HepG2 (cell line): ENCODE results near the gene GINS2. TPM values are rescaled to one million over a fixed set of nuclear protein-coding genes. Genes with fewer than 3 reads are reported as not detected.
A peak's percentile ranks its signal among the peaks of the same experiment; 100 is the strongest.

ENCODE experiments used
- AGO2 ChIP-seq: fragments of 200-400 bp; formaldehyde crosslinking; optimal IDR thresholded peaks from 2 replicates; pipeline ENCODE3; 2017; ENCODE audit warnings: mild to moderate bottlenecking, low read depth, low read length, moderate library complexity
- NR2F1 ChIP-seq, 2 experiments: fragments of 450-650 bp in 1 of 2; formaldehyde crosslinking in 1 of 2; IDR thresholded peaks; 2 replicates each; pipeline versions ENCODE4 v1.5.0 to v1.6.1; 2016 to 2020; ENCODE audit warnings: mild to moderate bottlenecking in 1 of 2, missing compliant biosample characterization in 1 of 2, missing genetic modification reagents in 1 of 2, moderate library complexity in 1 of 2
- ZNF292 ChIP-seq: sonication (generic); formaldehyde crosslinking; IDR thresholded peaks from 2 replicates; pipeline ENCODE4 v1.8.1; 2022; ENCODE audit warnings: mild to moderate bottlenecking, low read depth, missing genetic modification reagents, borderline replicate concordance
- ZNF34 ChIP-seq: sonication (generic); formaldehyde crosslinking; IDR thresholded peaks from 2 replicates; pipeline ENCODE4 v1.4.0; 2020; ENCODE audit warnings: mild to moderate bottlenecking, missing genetic modification reagents, borderline replicate concordance
- ZNF547 ChIP-seq: sonication (generic); formaldehyde crosslinking; IDR thresholded peaks from 2 replicates; pipeline ENCODE4 v1.5.1; 2020; ENCODE audit warnings: mild to moderate bottlenecking, missing genetic modification reagents
- ZSCAN9 ChIP-seq: IDR thresholded peaks from 2 replicates; pipeline ENCODE4 v1.6.1; 2016; ENCODE audit warnings: borderline replicate concordance
- polyA plus RNA-seq, 8 experiments: library from polyadenylated mRNA; depleted of rRNA in 3 of 8; stranded (reverse) in 7 of 8; unstranded in 1 of 8; fragments of >200 nt; fragmentation: Illumina TruSeq in 4 of 8; extraction: Trizol in 4 of 8; gene quantifications; 2 replicates each; pipeline versions ENCODE4 v1.2.1 to v1.2.3, GENCODE V29; 2011 to 2016; ENCODE audit warnings: low read depth in 4 of 8, missing spikeins in 1 of 8, mixed read lengths in 1 of 8; ENCODE audit not compliant: insufficient read depth in 1 of 8
- total RNA-seq, 5 experiments: library from RNA; depleted of rRNA; stranded (reverse); fragments of >200 nt; fragmentation: Illumina TruSeq; extraction: Trizol; gene quantifications; 2 replicates each; pipeline ENCODE4 v1.2.3, GENCODE V29; 2016; ENCODE audit warnings: low read depth in 1 of 5
- TF ChIP-seq, protein P1 (sequence below): IDR thresholded peaks from 2 replicates; pipeline ENCODE4 v1.6.1; 2016; ENCODE audit warnings: missing compliant biosample characterization, missing genetic modification reagents, borderline replicate concordance
- TF ChIP-seq, protein P2 (sequence below): IDR thresholded peaks from 2 replicates; pipeline ENCODE4 v1.6.1; 2018; ENCODE audit warnings: missing genetic modification reagents, mild to moderate bottlenecking, missing compliant biosample characterization
- TF ChIP-seq, protein P3 (sequence below): sonication (generic); formaldehyde crosslinking; IDR thresholded peaks from 2 replicates; pipeline ENCODE4 v1.4.0; 2020; ENCODE audit warnings: missing genetic modification reagents
- TF ChIP-seq, protein P4 (sequence below): sonication (generic); formaldehyde crosslinking; IDR thresholded peaks from 2 replicates; pipeline ENCODE4 v1.4.0; 2020; ENCODE audit warnings: mild to moderate bottlenecking, missing genetic modification reagents
- TF ChIP-seq, protein P5 (sequence below): sonication (generic); formaldehyde crosslinking; IDR thresholded peaks from 2 replicates; pipeline ENCODE4 v1.8.0; 2022; ENCODE audit warnings: mild to moderate bottlenecking, missing genetic modification reagents; ENCODE audit not compliant: insufficient replicate concordance
- TF ChIP-seq, protein P6 (sequence below): IDR thresholded peaks from 2 replicates; pipeline ENCODE4 v1.6.1; 2012; ENCODE audit warnings: low read length, improper control_type of control experiment
- TF ChIP-seq, protein P7 (sequence below): sonication (generic); formaldehyde crosslinking; IDR thresholded peaks from 2 replicates; pipeline ENCODE4 v1.5.1; 2020; ENCODE audit warnings: missing genetic modification reagents, mild to moderate bottlenecking, borderline replicate concordance

GINS2 gene
- total and polyA plus RNA-seq, 2 of the 13 experiments (the other 11 are each of a cell fraction or from before 2014, with no cell fraction given): 10.6 to 48.3 TPM

DNA sequence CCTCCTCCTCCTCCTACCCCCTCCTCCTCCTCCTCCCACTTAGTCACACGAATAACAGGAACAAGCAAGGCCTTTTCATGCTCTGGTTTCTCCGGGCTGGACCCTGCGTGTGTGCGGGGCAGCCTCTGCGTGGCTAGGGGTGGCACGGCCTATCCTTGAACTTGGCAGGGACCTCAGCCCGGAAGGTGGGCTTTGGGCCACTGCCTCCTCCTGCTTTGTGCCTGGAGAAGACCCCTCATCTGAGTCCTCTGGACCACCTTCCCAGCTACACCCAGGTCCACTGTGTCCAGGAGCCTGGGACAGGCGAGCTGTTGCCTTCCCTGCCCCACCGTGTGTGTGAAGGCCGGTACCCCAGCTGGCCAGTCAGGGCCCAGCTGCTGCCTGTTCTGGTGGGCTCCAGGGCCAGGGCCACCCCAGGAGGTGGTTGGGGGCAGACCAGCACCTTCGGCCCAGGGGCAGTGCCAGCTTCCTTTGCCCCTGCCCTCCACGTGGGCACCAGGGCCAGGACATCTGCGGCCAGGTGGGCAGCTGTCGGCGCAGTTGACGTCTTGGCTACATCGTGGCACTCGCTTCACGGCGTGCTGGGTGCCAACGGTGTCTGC, 35.4 kb downstream of the GINS2 start (continued):
- TF ChIP-seq, protein P1, sequence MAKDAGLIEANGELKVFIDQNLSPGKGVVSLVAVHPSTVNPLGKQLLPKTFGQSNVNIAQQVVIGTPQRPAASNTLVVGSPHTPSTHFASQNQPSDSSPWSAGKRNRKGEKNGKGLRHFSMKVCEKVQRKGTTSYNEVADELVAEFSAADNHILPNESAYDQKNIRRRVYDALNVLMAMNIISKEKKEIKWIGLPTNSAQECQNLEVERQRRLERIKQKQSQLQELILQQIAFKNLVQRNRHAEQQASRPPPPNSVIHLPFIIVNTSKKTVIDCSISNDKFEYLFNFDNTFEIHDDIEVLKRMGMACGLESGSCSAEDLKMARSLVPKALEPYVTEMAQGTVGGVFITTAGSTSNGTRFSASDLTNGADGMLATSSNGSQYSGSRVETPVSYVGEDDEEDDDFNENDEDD: no peak
- TF ChIP-seq ZNF34: no peak
- no peak for TF ChIP-seq ZSCAN9 (CRISPR knock-in tag)
- TF ChIP-seq, protein P2, sequence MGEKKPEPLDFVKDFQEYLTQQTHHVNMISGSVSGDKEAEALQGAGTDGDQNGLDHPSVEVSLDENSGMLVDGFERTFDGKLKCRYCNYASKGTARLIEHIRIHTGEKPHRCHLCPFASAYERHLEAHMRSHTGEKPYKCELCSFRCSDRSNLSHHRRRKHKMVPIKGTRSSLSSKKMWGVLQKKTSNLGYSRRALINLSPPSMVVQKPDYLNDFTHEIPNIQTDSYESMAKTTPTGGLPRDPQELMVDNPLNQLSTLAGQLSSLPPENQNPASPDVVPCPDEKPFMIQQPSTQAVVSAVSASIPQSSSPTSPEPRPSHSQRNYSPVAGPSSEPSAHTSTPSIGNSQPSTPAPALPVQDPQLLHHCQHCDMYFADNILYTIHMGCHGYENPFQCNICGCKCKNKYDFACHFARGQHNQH (CRISPR knock-in tag): no peak
- TF ChIP-seq ZNF292 (CRISPR knock-in tag): no peak
- TF ChIP-seq ZNF547 (CRISPR knock-in tag): no peak
- TF ChIP-seq, protein P3, sequence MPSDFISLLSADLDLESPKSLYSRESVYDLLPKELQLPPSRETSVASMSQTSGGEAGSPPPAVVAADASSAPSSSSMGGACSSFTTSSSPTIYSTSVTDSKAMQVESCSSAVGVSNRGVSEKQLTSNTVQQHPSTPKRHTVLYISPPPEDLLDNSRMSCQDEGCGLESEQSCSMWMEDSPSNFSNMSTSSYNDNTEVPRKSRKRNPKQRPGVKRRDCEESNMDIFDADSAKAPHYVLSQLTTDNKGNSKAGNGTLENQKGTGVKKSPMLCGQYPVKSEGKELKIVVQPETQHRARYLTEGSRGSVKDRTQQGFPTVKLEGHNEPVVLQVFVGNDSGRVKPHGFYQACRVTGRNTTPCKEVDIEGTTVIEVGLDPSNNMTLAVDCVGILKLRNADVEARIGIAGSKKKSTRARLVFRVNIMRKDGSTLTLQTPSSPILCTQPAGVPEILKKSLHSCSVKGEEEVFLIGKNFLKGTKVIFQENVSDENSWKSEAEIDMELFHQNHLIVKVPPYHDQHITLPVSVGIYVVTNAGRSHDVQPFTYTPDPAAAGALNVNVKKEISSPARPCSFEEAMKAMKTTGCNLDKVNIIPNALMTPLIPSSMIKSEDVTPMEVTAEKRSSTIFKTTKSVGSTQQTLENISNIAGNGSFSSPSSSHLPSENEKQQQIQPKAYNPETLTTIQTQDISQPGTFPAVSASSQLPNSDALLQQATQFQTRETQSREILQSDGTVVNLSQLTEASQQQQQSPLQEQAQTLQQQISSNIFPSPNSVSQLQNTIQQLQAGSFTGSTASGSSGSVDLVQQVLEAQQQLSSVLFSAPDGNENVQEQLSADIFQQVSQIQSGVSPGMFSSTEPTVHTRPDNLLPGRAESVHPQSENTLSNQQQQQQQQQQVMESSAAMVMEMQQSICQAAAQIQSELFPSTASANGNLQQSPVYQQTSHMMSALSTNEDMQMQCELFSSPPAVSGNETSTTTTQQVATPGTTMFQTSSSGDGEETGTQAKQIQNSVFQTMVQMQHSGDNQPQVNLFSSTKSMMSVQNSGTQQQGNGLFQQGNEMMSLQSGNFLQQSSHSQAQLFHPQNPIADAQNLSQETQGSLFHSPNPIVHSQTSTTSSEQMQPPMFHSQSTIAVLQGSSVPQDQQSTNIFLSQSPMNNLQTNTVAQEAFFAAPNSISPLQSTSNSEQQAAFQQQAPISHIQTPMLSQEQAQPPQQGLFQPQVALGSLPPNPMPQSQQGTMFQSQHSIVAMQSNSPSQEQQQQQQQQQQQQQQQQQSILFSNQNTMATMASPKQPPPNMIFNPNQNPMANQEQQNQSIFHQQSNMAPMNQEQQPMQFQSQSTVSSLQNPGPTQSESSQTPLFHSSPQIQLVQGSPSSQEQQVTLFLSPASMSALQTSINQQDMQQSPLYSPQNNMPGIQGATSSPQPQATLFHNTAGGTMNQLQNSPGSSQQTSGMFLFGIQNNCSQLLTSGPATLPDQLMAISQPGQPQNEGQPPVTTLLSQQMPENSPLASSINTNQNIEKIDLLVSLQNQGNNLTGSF: no peak
- TF ChIP-seq, protein P4, sequence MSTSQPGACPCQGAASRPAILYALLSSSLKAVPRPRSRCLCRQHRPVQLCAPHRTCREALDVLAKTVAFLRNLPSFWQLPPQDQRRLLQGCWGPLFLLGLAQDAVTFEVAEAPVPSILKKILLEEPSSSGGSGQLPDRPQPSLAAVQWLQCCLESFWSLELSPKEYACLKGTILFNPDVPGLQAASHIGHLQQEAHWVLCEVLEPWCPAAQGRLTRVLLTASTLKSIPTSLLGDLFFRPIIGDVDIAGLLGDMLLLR (CRISPR knock-in tag): no peak
- TF ChIP-seq, protein P5, sequence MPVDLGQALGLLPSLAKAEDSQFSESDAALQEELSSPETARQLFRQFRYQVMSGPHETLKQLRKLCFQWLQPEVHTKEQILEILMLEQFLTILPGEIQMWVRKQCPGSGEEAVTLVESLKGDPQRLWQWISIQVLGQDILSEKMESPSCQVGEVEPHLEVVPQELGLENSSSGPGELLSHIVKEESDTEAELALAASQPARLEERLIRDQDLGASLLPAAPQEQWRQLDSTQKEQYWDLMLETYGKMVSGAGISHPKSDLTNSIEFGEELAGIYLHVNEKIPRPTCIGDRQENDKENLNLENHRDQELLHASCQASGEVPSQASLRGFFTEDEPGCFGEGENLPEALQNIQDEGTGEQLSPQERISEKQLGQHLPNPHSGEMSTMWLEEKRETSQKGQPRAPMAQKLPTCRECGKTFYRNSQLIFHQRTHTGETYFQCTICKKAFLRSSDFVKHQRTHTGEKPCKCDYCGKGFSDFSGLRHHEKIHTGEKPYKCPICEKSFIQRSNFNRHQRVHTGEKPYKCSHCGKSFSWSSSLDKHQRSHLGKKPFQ: no peak
- TF ChIP-seq NR2F1 (CRISPR knock-in tag; IDR thresholded peaks at IDR 0.05): no peak
- TF ChIP-seq, protein P6, sequence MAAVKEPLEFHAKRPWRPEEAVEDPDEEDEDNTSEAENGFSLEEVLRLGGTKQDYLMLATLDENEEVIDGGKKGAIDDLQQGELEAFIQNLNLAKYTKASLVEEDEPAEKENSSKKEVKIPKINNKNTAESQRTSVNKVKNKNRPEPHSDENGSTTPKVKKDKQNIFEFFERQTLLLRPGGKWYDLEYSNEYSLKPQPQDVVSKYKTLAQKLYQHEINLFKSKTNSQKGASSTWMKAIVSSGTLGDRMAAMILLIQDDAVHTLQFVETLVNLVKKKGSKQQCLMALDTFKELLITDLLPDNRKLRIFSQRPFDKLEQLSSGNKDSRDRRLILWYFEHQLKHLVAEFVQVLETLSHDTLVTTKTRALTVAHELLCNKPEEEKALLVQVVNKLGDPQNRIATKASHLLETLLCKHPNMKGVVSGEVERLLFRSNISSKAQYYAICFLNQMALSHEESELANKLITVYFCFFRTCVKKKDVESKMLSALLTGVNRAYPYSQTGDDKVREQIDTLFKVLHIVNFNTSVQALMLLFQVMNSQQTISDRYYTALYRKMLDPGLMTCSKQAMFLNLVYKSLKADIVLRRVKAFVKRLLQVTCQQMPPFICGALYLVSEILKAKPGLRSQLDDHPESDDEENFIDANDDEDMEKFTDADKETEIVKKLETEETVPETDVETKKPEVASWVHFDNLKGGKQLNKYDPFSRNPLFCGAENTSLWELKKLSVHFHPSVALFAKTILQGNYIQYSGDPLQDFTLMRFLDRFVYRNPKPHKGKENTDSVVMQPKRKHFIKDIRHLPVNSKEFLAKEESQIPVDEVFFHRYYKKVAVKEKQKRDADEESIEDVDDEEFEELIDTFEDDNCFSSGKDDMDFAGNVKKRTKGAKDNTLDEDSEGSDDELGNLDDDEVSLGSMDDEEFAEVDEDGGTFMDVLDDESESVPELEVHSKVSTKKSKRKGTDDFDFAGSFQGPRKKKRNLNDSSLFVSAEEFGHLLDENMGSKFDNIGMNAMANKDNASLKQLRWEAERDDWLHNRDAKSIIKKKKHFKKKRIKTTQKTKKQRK: no peak
- TF ChIP-seq, protein P7, sequence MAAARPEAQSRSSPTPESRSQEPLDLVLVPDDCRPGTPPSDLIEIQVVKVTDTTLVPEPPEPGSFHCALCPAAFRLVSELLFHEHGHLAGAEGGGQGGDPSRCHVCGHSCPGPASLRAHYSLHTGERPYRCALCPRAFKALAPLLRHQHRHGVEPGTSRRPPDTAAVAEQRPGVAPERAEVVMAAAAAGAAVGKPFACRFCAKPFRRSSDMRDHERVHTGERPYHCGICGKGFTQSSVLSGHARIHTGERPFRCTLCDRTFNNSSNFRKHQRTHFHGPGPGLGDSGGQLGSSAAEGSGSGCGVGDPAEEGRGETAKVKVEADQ (CRISPR knock-in tag): no peak
- TF ChIP-seq AGO2: peak; percentile 65
